ENCODE results near the gene CACNA1D. TPM values are rescaled to one million over a fixed set of nuclear protein-coding genes. Genes with fewer than 3 reads are reported as not detected.

Gene CACNA1D
- total and polyA plus RNA-seq, 2 donors (not counting 3 experiments of a cell fraction or from before 2014, with no cell fraction given): 0.06 TPM; not detected in 1

DNA sequence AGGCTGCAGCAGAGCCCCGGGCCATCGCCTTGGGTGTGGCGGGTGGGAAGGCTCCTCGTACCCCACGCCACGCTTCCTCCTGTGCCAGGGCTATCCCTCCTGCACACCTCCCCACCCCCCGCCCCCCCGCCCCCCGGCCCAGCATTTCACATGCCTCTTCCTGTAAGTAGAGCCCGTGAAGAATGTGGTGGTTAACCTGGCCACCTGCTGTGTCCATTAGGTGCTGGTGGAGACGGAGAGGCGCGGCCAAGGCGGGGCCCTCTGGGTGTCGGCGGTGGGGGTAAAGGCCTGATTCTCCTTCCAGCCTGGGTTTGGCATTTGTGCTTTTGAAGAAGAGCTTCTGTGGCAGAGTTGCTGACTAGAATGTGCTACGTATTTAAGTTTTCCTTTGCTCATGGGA is 224.1 kb downstream of the CACNA1D start:
- Histone ChIP-seq H3K27ac (ENCODE audit: insufficient read depth, low read depth, low read length) (no peak overlapping the region), H4K20me1 (replicated peaks; ENCODE audit: control insufficient read depth, extremely low read depth, insufficient read depth, low read length) (no peaks in the 10 kb centered on the region), H3K27me3 (ENCODE audit: control insufficient read depth in 2 of 2, insufficient read depth in 2 of 2, low read length in 2 of 2) (no peaks in the 10 kb centered on the region), H3K36me3 (ENCODE audit: control insufficient read depth in 2 of 2, extremely low read depth in 1 of 2, insufficient read depth in 2 of 2, low read length in 2 of 2) (no peaks in the 10 kb centered on the region), H3K79me2 (ENCODE audit: control insufficient read depth, insufficient read depth, low read length) (no peaks in the 10 kb centered on the region), H3K9ac (replicated peaks; ENCODE audit: extremely low read depth, insufficient read depth, low read length) (no peak overlapping the region), H2AFZ (ENCODE audit: low read depth, low read length) (no peak overlapping the region), H3K9me3 (replicated peaks; ENCODE audit: control insufficient read depth, insufficient read depth, low read length) (no peaks in the 10 kb centered on the region), H3K9me1 (replicated peaks; ENCODE audit: control insufficient read depth, extremely low read depth, insufficient read depth, low read length) (no peaks in the 10 kb centered on the region), H3K4me1 (ENCODE audit: control insufficient read depth, extremely low read depth, insufficient read depth, low read length) (no peaks in the 10 kb centered on the region), H3K4me3 (replicated peaks in 1 of 3; ENCODE audit: insufficient read depth in 1 of 3, low read depth in 1 of 3, low read length in 3 of 3) (no peak overlapping the region), H3K4me2 (ENCODE audit: insufficient read depth, low read length) (no peak overlapping the region)
- POLR2A ChIA-PET: no interaction called here
- CTCF ChIA-PET: no interaction called here
- intact Hi-C loops (cut with micrococcal nuclease) (no loop called here), dilution Hi-C loops (cut with MboI; ENCODE audit: extremely low pct_ligation_motif_present, low sequenced_read_pairs) (no loop called here)
- FAIRE-seq (no peak), DNase-seq (ENCODE audit: low read depth, low spot score) (no peak)
- no TSS peak for BruUV-seq (replicated peaks)
- TF ChIP-seq POLR2A (IDR thresholded peaks at IDR 0.05; ENCODE audit: low read depth, low read length) (no peak), EZH2 (IDR thresholded peaks at IDR 0.05; ENCODE audit: borderline replicate concordance, low read depth, low read length, severe bottlenecking) (no peak)
- TF ChIP-seq, protein P1, sequence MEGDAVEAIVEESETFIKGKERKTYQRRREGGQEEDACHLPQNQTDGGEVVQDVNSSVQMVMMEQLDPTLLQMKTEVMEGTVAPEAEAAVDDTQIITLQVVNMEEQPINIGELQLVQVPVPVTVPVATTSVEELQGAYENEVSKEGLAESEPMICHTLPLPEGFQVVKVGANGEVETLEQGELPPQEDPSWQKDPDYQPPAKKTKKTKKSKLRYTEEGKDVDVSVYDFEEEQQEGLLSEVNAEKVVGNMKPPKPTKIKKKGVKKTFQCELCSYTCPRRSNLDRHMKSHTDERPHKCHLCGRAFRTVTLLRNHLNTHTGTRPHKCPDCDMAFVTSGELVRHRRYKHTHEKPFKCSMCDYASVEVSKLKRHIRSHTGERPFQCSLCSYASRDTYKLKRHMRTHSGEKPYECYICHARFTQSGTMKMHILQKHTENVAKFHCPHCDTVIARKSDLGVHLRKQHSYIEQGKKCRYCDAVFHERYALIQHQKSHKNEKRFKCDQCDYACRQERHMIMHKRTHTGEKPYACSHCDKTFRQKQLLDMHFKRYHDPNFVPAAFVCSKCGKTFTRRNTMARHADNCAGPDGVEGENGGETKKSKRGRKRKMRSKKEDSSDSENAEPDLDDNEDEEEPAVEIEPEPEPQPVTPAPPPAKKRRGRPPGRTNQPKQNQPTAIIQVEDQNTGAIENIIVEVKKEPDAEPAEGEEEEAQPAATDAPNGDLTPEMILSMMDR (IDR thresholded peaks at IDR 0.05; ENCODE audit: extremely low read depth in 1 of 2, insufficient read depth in 1 of 2, low read depth in 1 of 2, low read length in 2 of 2): no peak

DNA sequence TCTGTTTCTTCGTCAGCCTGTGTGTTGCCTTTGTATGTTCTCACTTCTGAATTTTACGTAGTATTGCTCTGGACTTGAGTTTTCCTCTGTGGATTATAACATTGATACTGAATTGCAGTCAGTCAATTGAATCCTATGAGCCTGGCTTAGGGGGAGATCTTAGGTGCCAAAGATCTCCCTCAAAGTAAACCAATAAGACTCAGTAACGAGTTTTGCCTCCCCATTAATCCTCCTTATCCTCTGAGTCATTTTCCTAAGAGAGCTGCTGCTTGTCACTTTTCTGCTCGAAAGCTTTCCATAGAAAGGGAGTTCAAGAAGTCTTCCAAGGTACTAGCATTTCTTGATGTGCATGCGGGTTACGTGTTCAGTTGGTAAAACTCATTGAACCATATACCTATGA is 225.4 kb downstream of the CACNA1D start:
- DNase-seq (ENCODE audit: low read depth, low spot score) (no peak), FAIRE-seq (no peak)
- Histone ChIP-seq H3K9me1 (replicated peaks; ENCODE audit: control insufficient read depth, extremely low read depth, insufficient read depth, low read length) (no peaks in the 10 kb centered on the region), H2AFZ (ENCODE audit: low read depth, low read length) (no peak overlapping the region), H3K27ac (ENCODE audit: insufficient read depth, low read depth, low read length) (no peak overlapping the region), H3K9ac (replicated peaks; ENCODE audit: extremely low read depth, insufficient read depth, low read length) (no peak overlapping the region), H3K4me3 (replicated peaks in 1 of 3; ENCODE audit: insufficient read depth in 1 of 3, low read depth in 1 of 3, low read length in 3 of 3) (no peak overlapping the region), H3K9me3 (replicated peaks; ENCODE audit: control insufficient read depth, insufficient read depth, low read length) (no peaks in the 10 kb centered on the region), H3K27me3 (ENCODE audit: control insufficient read depth in 2 of 2, insufficient read depth in 2 of 2, low read length in 2 of 2) (no peaks in the 10 kb centered on the region), H3K4me1 (ENCODE audit: control insufficient read depth, extremely low read depth, insufficient read depth, low read length) (no peaks in the 10 kb centered on the region), H3K79me2 (ENCODE audit: control insufficient read depth, insufficient read depth, low read length) (no peaks in the 10 kb centered on the region), H4K20me1 (replicated peaks; ENCODE audit: control insufficient read depth, extremely low read depth, insufficient read depth, low read length) (no peaks in the 10 kb centered on the region), H3K36me3 (ENCODE audit: control insufficient read depth in 2 of 2, extremely low read depth in 1 of 2, insufficient read depth in 2 of 2, low read length in 2 of 2) (no peaks in the 10 kb centered on the region), H3K4me2 (ENCODE audit: insufficient read depth, low read length) (no peak overlapping the region)
- intact Hi-C loops (cut with micrococcal nuclease): no loop called here
- dilution Hi-C loops (cut with MboI; ENCODE audit: extremely low pct_ligation_motif_present, low sequenced_read_pairs): no loop called here
- BruUV-seq (replicated peaks): no TSS peak
- no peak for TF ChIP-seq GATA2 (IDR thresholded peaks at IDR 0.05; ENCODE audit: insufficient read depth, insufficient read length, low read depth, low read length)
- no peak for TF ChIP-seq MYC (IDR thresholded peaks at IDR 0.05; ENCODE audit: low read depth, low read length)
- TF ChIP-seq, protein P2, sequence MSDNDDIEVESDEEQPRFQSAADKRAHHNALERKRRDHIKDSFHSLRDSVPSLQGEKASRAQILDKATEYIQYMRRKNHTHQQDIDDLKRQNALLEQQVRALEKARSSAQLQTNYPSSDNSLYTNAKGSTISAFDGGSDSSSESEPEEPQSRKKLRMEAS (IDR thresholded peaks at IDR 0.05; ENCODE audit: insufficient read depth, insufficient read length): no peak
- no peak for TF ChIP-seq EZH2 (IDR thresholded peaks at IDR 0.05; ENCODE audit: borderline replicate concordance, low read depth, low read length, severe bottlenecking)
- no peak for TF ChIP-seq POLR2A (IDR thresholded peaks at IDR 0.05; ENCODE audit: low read depth, low read length)
- CTCF ChIA-PET: no interaction called here
- POLR2A ChIA-PET: no interaction called here
